Measurements from ENCODE around the gene FOXP3.

GRCh38 chrX:49228185-49228584 is 36.3 kb downstream of the FOXP3 start:
- TF ChIP-seq CREB1 (IDR thresholded peaks at IDR 0.05): no peak
- TF ChIP-seq, protein P1, sequence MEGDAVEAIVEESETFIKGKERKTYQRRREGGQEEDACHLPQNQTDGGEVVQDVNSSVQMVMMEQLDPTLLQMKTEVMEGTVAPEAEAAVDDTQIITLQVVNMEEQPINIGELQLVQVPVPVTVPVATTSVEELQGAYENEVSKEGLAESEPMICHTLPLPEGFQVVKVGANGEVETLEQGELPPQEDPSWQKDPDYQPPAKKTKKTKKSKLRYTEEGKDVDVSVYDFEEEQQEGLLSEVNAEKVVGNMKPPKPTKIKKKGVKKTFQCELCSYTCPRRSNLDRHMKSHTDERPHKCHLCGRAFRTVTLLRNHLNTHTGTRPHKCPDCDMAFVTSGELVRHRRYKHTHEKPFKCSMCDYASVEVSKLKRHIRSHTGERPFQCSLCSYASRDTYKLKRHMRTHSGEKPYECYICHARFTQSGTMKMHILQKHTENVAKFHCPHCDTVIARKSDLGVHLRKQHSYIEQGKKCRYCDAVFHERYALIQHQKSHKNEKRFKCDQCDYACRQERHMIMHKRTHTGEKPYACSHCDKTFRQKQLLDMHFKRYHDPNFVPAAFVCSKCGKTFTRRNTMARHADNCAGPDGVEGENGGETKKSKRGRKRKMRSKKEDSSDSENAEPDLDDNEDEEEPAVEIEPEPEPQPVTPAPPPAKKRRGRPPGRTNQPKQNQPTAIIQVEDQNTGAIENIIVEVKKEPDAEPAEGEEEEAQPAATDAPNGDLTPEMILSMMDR (IDR thresholded peaks at IDR 0.05; ENCODE audit: control extremely low read depth in 1 of 3, insufficient read depth in 1 of 3, low read depth in 1 of 3, low read length in 3 of 3): no peak
- no peak for TF ChIP-seq CEBPB (IDR thresholded peaks at IDR 0.05; ENCODE audit: low read depth, low read length)
- TF ChIP-seq EGR1 (IDR thresholded peaks at IDR 0.05; ENCODE audit: borderline replicate concordance, low read depth, low read length): no peak
- no peak for TF ChIP-seq SUZ12 (IDR thresholded peaks at IDR 0.05; ENCODE audit: low read length)
- TF ChIP-seq POLR2AphosphoS5 (IDR thresholded peaks at IDR 0.05; ENCODE audit: low read depth, low read length): no peak
- no peak for TF ChIP-seq POLR2A (IDR thresholded peaks at IDR 0.05; ENCODE audit: control extremely low read depth in 1 of 2, low read depth in 2 of 2, low read length in 2 of 2)
- TF ChIP-seq YY1 (IDR thresholded peaks at IDR 0.05; ENCODE audit: low read depth, low read length): no peak
- TF ChIP-seq TAF1 (IDR thresholded peaks at IDR 0.05; ENCODE audit: low read depth, low read length): no peak
- no peak for TF ChIP-seq TBP (IDR thresholded peaks at IDR 0.05; ENCODE audit: low read depth, low read length)
- no peak for TF ChIP-seq CHD1 (IDR thresholded peaks at IDR 0.05; ENCODE audit: low read depth, low read length)
- TF ChIP-seq TCF12 (IDR thresholded peaks at IDR 0.05; ENCODE audit: low read depth, low read length): no peak
- no peak for TF ChIP-seq CBX5 (IDR thresholded peaks at IDR 0.05; ENCODE audit: low read depth, low read length)
- no peak for TF ChIP-seq RAD21 (IDR thresholded peaks at IDR 0.05 in 1 of 2, conservative IDR thresholded peaks at IDR 0.05 in 1 of 2; ENCODE audit: low read depth in 2 of 2, low read length in 2 of 2)

Data from H1 (cell line).